Gastrocnemius medialis (tissue), 4 donors: ENCODE measurements around the gene SNCA. TPM values are rescaled to one million over a fixed set of nuclear protein-coding genes. Genes with fewer than 3 reads are reported as not detected.

Experiments used
- ATAC-seq, 2 donors: fragments of 150-250 bp; one replicate each; pipeline ENCODE4 v1.9.1; 2016
- DNase-seq, 2 donors: peaks; one replicate each; pipeline ENCODE4 v3.0.0-alpha.2; 2019
- H3K27ac ChIP-seq, 4 donors: fragments of 200-600 bp; sonication (generic); 1 replicate in 1 of 4; 2 replicates in 3 of 4; pipeline ENCODE4 v1.5.1; 2016 to 2018; ENCODE audit warnings: mild to moderate bottlenecking in 2 of 4, moderate library complexity in 1 of 4
- H3K27me3 ChIP-seq, 3 donors: fragments of 200-600 bp; sonication (generic) in 2 of 3; 1 replicate in 1 of 3; 2 replicates in 2 of 3; pipeline versions ENCODE4 v1.5.1 to v1.6.0; 2016 to 2019; ENCODE audit warnings: mild to moderate bottlenecking in 1 of 3, moderate library complexity in 1 of 3
- H3K36me3 ChIP-seq, 2 donors: fragments of 200-600 bp; sonication (generic) in 1 of 2; one replicate each; pipeline ENCODE4 v1.5.1; 2017 to 2018
- H3K4me1 ChIP-seq, 2 donors: fragments of 200-600 bp; sonication (generic) in 1 of 2; one replicate each; pipeline ENCODE4 v1.5.1; 2016 to 2017; ENCODE audit warnings: mild to moderate bottlenecking in 2 of 2
- H3K4me3 ChIP-seq, 4 donors: fragments of 200-600 bp; sonication (generic) in 3 of 4; 1 replicate in 1 of 4; 2 replicates in 3 of 4; pipeline ENCODE4 v1.5.1; 2016 to 2019; ENCODE audit warnings: mild to moderate bottlenecking in 2 of 4
- H3K9me3 ChIP-seq, 3 donors: fragments of 200-600 bp; sonication (generic) in 2 of 3; 1 replicate in 1 of 3; 2 replicates in 2 of 3; pipeline ENCODE4 v1.5.1; 2016 to 2019
- POLR2A ChIP-seq, 2 donors: fragments of 450-650 bp; IDR thresholded peaks; one replicate each; pipeline ENCODE4 v1.6.1; 2017; ENCODE audit warnings: antibody characterized with exemption in 2 of 2, mild to moderate bottlenecking in 2 of 2, moderate library complexity in 2 of 2
- in situ Hi-C, 4 donors: fragments of 200-750 bp; cut with MboI; loops; one replicate each; pipeline versions ENCODE4 v1.15.0 to v1.8.0; 2017; ENCODE audit warnings: low sequenced_read_pairs in 4 of 4
- intact Hi-C: fragments of 100-400 bp; cut with DNase I; formaldehyde crosslinking; loops from one replicate; pipeline ENCODE4 v1.15.1; 2023; ENCODE audit warnings: low total_unique reads
- total RNA-seq, 4 donors: library from RNA; depleted of rRNA; stranded (reverse); fragments of >200 nt; gene quantifications; one replicate each; pipeline versions ENCODE4 v1.1.0 to v1.2.3, GENCODE V29; 2016
- TF ChIP-seq, protein P1 (sequence below), 5 experiments: fragments of 450-650 bp in 3 of 5; fragments of 200-600 bp in 2 of 5; sonication (generic) in 2 of 5; IDR thresholded peaks in 4 of 5; conservative IDR thresholded peaks in 1 of 5; 1 replicate in 4 of 5; 2 replicates in 1 of 5; pipeline ENCODE4 v1.5.1; 2016 to 2019; ENCODE audit warnings: antibody characterized with exemption in 5 of 5, mild to moderate bottlenecking in 3 of 5, moderate library complexity in 3 of 5

SNCA gene
- total RNA-seq, 4 donors from 2014 or later = 0.73 to 1.7 (median 1.1) TPM; not detected in 1

- in situ Hi-C loops = no loop called here
- intact Hi-C loops = no loop called here
- no peak overlapping the region for H3K27ac ChIP-seq
These were observed 117.3 kb downstream of the SNCA start for GRCh38 chr4:89719536-89720090.

DNA sequence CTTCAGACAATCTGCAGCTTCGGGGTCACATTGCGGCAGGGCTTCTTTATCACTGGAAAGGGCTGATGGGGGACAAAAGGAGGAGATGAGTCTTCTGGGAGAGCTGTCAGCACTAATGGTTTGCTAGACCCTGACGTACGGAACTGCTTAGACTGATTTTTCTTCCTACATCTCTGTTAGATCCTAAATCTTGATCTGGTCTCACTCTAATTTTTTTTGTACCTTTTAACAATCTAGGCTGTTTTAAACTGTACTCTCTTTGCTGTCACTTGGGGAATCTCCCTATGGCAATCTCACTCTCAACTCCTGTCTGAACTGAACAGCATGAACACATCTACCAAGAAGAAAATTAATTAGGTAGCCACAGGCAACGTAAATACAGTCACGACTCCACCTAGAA lies 120.1 kb downstream of the SNCA start:
- Histone ChIP-seq H3K4me1 (no peaks in the 10 kb centered on the region), H3K27ac (no peak overlapping the region), H3K36me3 (no peaks in the 10 kb centered on the region), H3K4me3 (no peak overlapping the region), H3K27me3 (no peaks in the 10 kb centered on the region), H3K9me3 (no peaks in the 10 kb centered on the region)
- TF ChIP-seq POLR2A (IDR thresholded peaks at IDR 0.05) = no peak
- TF ChIP-seq, protein P1, sequence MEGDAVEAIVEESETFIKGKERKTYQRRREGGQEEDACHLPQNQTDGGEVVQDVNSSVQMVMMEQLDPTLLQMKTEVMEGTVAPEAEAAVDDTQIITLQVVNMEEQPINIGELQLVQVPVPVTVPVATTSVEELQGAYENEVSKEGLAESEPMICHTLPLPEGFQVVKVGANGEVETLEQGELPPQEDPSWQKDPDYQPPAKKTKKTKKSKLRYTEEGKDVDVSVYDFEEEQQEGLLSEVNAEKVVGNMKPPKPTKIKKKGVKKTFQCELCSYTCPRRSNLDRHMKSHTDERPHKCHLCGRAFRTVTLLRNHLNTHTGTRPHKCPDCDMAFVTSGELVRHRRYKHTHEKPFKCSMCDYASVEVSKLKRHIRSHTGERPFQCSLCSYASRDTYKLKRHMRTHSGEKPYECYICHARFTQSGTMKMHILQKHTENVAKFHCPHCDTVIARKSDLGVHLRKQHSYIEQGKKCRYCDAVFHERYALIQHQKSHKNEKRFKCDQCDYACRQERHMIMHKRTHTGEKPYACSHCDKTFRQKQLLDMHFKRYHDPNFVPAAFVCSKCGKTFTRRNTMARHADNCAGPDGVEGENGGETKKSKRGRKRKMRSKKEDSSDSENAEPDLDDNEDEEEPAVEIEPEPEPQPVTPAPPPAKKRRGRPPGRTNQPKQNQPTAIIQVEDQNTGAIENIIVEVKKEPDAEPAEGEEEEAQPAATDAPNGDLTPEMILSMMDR (IDR thresholded peaks at IDR 0.05 in 4 of 5, conservative IDR thresholded peaks at IDR 0.05 in 1 of 5) = no peak
- intact Hi-C loops = no loop called here
- no peak for ATAC-seq
- DNase-seq = no peak
- in situ Hi-C loops = no loop called here

More at GRCh38 chr4:89719536-89720090, 117.3 kb downstream of the SNCA start:
- Histone ChIP-seq H3K4me1 (no peaks in the 10 kb centered on the region), H3K4me3 (no peak overlapping the region), H3K27me3 (no peaks in the 10 kb centered on the region), H3K36me3 (no peaks in the 10 kb centered on the region), H3K9me3 (no peaks in the 10 kb centered on the region)
- ATAC-seq (no peak), DNase-seq (no peak)
- TF ChIP-seq, protein P1 (IDR thresholded peaks at IDR 0.05 in 4 of 5, conservative IDR thresholded peaks at IDR 0.05 in 1 of 5) = no peak
- TF ChIP-seq POLR2A (IDR thresholded peaks at IDR 0.05) = no peak

- Histone ChIP-seq H3K36me3 (no peaks in the 10 kb centered on the region), H3K27me3 (no peaks in the 10 kb centered on the region), H3K4me3 (no peak overlapping the region), H3K27ac (no peak overlapping the region), H3K4me1 (no peaks in the 10 kb centered on the region), H3K9me3 (no peaks in the 10 kb centered on the region)
- intact Hi-C loops = no loop called here
- ATAC-seq (no peak), DNase-seq (no peak)
- in situ Hi-C loops = no loop called here
- TF ChIP-seq POLR2A (IDR thresholded peaks at IDR 0.05) = no peak
- TF ChIP-seq, protein P1 (IDR thresholded peaks at IDR 0.05 in 4 of 5, conservative IDR thresholded peaks at IDR 0.05 in 1 of 5) = no peak
These were observed 121.3 kb downstream of the SNCA start for GRCh38 chr4:89715631-89716030.

GRCh38 chr4:89712827-89713226 lies 124.1 kb downstream of the SNCA start:
- Histone ChIP-seq H3K27ac (no peak overlapping the region), H3K4me1 (no peaks in the 10 kb centered on the region), H3K36me3 (no peaks in the 10 kb centered on the region), H3K27me3 (no peaks in the 10 kb centered on the region), H3K4me3 (no peak overlapping the region), H3K9me3 (no peaks in the 10 kb centered on the region)
- intact Hi-C loops = no loop called here
- ATAC-seq (no peak), DNase-seq (no peak)
- in situ Hi-C loops = no loop called here
- TF ChIP-seq POLR2A (IDR thresholded peaks at IDR 0.05) = no peak
- TF ChIP-seq, protein P1 (IDR thresholded peaks at IDR 0.05 in 4 of 5, conservative IDR thresholded peaks at IDR 0.05 in 1 of 5) = no peak

DNA sequence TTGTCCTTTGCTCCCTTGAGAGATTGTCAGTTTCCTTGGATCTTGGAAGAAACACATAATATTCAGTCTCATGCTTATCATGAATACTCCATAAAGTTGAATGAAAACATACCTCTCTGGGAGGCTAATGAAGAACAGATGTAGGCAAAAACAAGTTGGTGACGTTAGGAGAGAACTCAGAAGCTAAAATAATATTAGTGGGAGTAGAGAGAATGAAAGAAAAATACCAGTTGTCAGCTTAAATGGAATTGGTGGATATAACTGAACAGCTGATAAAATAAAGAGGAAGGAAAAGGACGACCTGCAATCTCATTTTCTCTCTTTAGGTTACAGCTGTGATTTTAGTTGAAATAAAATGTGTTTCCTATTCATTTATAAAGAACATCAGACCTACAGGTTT lies 124.8 kb downstream of the SNCA start:
- no peak for DNase-seq
- no peaks in the 10 kb centered on the region for H3K4me1 ChIP-seq
- no peaks in the 10 kb centered on the region for H3K27me3 ChIP-seq
- TF ChIP-seq, protein P1 (IDR thresholded peaks at IDR 0.05 in 4 of 5, conservative IDR thresholded peaks at IDR 0.05 in 1 of 5) = no peak
- TF ChIP-seq POLR2A (IDR thresholded peaks at IDR 0.05) = no peak
- intact Hi-C loops (no loop called here), in situ Hi-C loops (no loop called here)
- no peak for ATAC-seq
- no peak overlapping the region for H3K27ac ChIP-seq
- H3K4me3 ChIP-seq = no peak overlapping the region
- H3K36me3 ChIP-seq = no peaks in the 10 kb centered on the region
- no peaks in the 10 kb centered on the region for H3K9me3 ChIP-seq
